ENCODE results near the gene SLC22A16. TPM values are rescaled to one million over a fixed set of nuclear protein-coding genes. Genes with fewer than 3 reads are reported as not detected.

SLC22A16 gene
- total RNA-seq, 1 donor from 2014 or later, result not detected

DNA sequence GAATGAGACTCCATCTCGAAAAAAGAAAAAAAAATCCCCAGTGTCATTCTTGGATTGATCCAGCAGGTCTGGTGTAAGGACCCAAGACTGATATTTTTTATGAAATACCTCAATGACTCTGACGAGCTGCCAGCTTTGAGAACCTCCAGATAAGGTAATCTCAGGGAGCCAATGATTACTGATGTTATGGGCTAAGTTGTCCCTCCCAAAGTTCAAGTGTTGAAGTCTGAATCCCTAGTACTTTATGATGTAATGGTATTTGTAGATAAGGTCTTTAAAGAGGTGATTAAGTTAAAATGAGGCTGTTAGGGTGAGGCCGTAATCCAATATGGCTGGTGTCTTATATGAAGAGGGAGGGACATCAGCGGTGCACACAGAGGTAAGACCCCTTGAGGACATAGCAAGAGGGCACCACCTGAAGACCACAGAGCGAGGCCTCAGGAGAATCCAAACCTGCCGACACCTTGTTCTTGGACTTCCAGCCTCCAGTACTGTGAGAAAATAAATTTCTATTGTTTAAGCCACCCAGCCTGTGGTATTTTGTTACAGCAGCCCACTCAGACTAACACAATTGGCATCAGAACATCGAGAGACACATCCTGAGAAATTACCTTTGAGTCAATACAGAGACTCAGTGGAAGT is 41.3 kb downstream of the SLC22A16 start:
- POLR2A ChIA-PET, result no interaction called here
- Mint-ChIP-seq H3K9me3 (peaks cover 2% of the 10 kb centered on the region), H3K27me3 (peaks cover 7% of the 10 kb centered on the region), H3K4me1 (no peaks in the 10 kb centered on the region), H3K4me3 (no peak overlapping the region), H3K36me3 (ENCODE audit: low read depth) (no peaks in the 10 kb centered on the region), H3K27ac (no peak overlapping the region)
- ATAC-seq (ENCODE audit: low read depth) (no peak), DNase-seq (no peak)
- CTCF ChIA-PET, result no interaction called here
- TF ChIP-seq, protein P1, sequence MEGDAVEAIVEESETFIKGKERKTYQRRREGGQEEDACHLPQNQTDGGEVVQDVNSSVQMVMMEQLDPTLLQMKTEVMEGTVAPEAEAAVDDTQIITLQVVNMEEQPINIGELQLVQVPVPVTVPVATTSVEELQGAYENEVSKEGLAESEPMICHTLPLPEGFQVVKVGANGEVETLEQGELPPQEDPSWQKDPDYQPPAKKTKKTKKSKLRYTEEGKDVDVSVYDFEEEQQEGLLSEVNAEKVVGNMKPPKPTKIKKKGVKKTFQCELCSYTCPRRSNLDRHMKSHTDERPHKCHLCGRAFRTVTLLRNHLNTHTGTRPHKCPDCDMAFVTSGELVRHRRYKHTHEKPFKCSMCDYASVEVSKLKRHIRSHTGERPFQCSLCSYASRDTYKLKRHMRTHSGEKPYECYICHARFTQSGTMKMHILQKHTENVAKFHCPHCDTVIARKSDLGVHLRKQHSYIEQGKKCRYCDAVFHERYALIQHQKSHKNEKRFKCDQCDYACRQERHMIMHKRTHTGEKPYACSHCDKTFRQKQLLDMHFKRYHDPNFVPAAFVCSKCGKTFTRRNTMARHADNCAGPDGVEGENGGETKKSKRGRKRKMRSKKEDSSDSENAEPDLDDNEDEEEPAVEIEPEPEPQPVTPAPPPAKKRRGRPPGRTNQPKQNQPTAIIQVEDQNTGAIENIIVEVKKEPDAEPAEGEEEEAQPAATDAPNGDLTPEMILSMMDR (IDR thresholded peaks at IDR 0.05), result no peak
- intact Hi-C loops (cut with micrococcal nuclease), result no loop called here

DNA sequence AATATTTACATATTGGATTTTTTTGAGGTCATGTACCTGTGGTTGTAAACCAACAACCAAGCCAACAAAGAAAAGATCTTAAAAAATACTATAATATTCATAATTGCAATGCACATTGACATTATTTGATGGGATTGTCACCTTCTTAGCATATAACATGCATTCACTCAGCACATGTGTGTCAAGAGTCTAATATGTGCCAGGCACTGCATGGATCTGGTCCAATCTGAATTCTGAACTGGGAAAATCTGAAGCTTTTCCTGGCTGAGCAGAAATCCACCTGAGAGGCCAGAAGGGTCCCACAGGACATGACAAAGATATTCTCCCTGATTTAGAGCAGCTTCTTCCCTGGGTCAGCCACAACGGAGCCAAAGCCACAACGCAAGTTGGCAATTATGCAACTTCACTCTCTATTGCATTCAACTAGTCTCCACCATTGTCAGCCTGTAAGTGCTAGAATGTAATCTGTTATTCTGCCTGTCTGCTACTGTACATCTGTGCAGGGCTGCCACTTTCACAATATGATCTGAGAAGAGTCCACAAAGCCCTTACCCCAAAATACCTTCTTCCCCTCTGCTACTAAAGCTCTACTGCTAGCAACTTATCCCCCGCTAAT is 44.0 kb downstream of the SLC22A16 start:
- intact Hi-C loops (cut with micrococcal nuclease), result no loop called here
- TF ChIP-seq, protein P1 (IDR thresholded peaks at IDR 0.05), result no peak
- POLR2A ChIA-PET, result no interaction called here
- H3K4me3 Mint-ChIP-seq, result no peak overlapping the region
- ATAC-seq (ENCODE audit: low read depth) (no peak), DNase-seq (no peak)
- CTCF ChIA-PET, result no interaction called here
- H3K4me1 Mint-ChIP-seq, result no peaks in the 10 kb centered on the region
- no peaks in the 10 kb centered on the region for H3K36me3 Mint-ChIP-seq (ENCODE audit: low read depth)
- peaks cover 2% of the 10 kb centered on the region for H3K9me3 Mint-ChIP-seq
- peaks cover 4% of the 10 kb centered on the region for H3K27me3 Mint-ChIP-seq
- H3K27ac Mint-ChIP-seq, result no peak overlapping the region

DNA sequence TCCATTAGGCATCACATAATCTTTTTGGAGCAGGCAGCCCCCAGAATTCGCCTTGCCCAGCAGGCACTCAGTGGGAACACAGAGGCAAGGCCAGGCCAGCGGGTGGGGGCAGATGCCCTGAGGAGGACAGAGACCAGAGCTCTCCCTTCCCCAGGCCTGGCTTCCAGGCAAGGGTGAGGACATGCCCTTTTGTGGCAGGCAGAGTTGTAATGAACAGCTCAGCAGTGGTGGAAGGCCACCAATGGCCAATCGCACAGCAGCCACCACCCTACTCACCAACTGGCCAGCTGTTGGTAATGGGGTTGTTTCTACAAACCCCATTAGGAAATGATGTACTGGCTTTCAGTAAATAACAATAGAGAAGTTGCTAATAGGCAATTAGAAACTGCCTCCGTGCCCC is 45.7 kb downstream of the SLC22A16 start:
- H3K27ac Mint-ChIP-seq, result no peak overlapping the region
- intact Hi-C loops (cut with micrococcal nuclease), result no loop called here
- ChIA-PET CTCF (interaction anchor here (0.6 kb wide), 1 partner anchor 1290 kb away, joined by 3 read pairs; no protein-coding TSS in a partner anchor), POLR2A (no interaction called here)
- H3K36me3 Mint-ChIP-seq (ENCODE audit: low read depth), result no peaks in the 10 kb centered on the region
- DNase-seq (no peak), ATAC-seq (ENCODE audit: low read depth) (no peak)
- peaks cover 8% of the 10 kb centered on the region for H3K27me3 Mint-ChIP-seq
- TF ChIP-seq, protein P1 (IDR thresholded peaks at IDR 0.05), result no peak
- H3K9me3 Mint-ChIP-seq, result peaks cover 2% of the 10 kb centered on the region
- no peak overlapping the region for H3K4me3 Mint-ChIP-seq
- no peaks in the 10 kb centered on the region for H3K4me1 Mint-ChIP-seq

DNA sequence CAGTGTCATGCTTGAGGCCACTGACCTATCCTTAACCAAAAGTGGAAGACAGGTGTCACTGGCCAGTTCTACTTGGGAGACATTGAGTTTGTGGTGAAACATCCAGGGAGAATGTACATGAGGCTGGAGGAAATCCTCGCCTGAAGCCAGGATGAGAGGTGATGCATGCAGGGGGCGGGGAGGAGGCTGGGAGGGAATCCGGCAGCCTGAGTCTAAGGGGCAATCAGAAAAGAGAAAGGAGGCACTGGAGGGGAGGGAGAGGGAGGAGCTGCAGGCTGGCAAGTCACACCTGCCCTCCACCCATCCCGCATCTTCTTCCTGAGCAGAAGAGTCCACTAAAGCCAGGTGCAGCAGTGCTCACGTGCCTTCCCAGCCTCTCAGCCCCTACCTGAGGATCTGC is 46.2 kb downstream of the SLC22A16 start:
- Mint-ChIP-seq H3K4me1 (no peaks in the 10 kb centered on the region), H3K27me3 (peaks cover 8% of the 10 kb centered on the region), H3K36me3 (ENCODE audit: low read depth) (no peaks in the 10 kb centered on the region), H3K27ac (no peak overlapping the region), H3K4me3 (no peak overlapping the region), H3K9me3 (no peaks in the 10 kb centered on the region)
- intact Hi-C loops (cut with micrococcal nuclease), result no loop called here
- DNase-seq, result no peak
- ChIA-PET CTCF (no interaction called here), POLR2A (no interaction called here)
- TF ChIP-seq, protein P1 (IDR thresholded peaks at IDR 0.05), result no peak
- no peak for ATAC-seq (ENCODE audit: low read depth)

DNA sequence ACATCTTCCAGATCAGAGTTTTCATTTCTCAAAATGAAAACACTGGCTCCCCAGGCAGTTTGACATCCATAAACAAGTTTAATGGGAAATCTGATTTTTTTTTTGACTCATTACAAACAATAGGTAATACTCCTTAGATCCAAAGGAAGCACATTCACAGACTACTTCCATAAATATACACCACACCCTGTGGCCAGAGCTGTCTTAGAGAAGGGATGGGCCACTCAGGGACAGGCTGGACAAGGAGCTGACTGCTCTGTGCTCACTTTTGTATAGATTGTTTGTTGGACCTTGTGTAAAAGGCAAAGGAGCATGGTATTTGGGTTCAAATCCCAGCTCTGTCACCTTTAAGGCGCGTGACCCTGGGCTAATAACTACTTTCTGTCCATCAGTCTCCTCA is 48.3 kb downstream of the SLC22A16 start:
- Mint-ChIP-seq H3K36me3 (ENCODE audit: low read depth) (no peaks in the 10 kb centered on the region), H3K4me3 (no peak overlapping the region), H3K27me3 (peaks cover 15% of the 10 kb centered on the region), H3K27ac (no peak overlapping the region), H3K4me1 (no peaks in the 10 kb centered on the region), H3K9me3 (no peaks in the 10 kb centered on the region)
- TF ChIP-seq, protein P1 (IDR thresholded peaks at IDR 0.05), result no peak
- intact Hi-C loops (cut with micrococcal nuclease), result no loop called here
- DNase-seq (no peak), ATAC-seq (ENCODE audit: low read depth) (no peak)
- CTCF ChIA-PET, result no interaction called here
- POLR2A ChIA-PET, result no interaction called here
